ENCODE results near the gene TENM4. TPM values are rescaled to one million over a fixed set of nuclear protein-coding genes. Genes with fewer than 3 reads are reported as not detected.

Gene TENM4
- total RNA-seq, 1 experiment from 2014 or later = 25.0 TPM

- TF ChIP-seq, protein P1, sequence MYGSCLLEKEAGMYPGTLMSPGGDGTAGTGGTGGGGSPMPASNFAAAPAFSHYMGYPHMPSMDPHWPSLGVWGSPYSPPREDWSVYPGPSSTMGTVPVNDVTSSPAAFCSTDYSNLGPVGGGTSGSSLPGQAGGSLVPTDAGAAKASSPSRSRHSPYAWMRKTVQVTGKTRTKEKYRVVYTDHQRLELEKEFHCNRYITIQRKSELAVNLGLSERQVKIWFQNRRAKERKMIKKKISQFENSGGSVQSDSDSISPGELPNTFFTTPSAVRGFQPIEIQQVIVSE (CRISPR knock-in tag; IDR thresholded peaks at IDR 0.05; ENCODE audit: borderline replicate concordance) = no peak
- TF ChIP-seq CBFB (CRISPR knock-in tag; IDR thresholded peaks at IDR 0.05; ENCODE audit: low read depth) = no peak
- no peak for TF ChIP-seq HMGXB4 (CRISPR knock-in tag; IDR thresholded peaks at IDR 0.05)
- TF ChIP-seq ZNF263 (CRISPR knock-in tag; IDR thresholded peaks at IDR 0.05; ENCODE audit: low read depth) = no peak
- H3K9me3 Mint-ChIP-seq = peaks cover 16% of the 10 kb centered on the region
- H3K27ac Mint-ChIP-seq = no peak overlapping the region
- CTCF ChIA-PET = interaction anchor here (0.9 to 12.8 kb wide), 2 partner anchors 74 to 318 kb away, joined by 3 to 396 read pairs; no protein-coding TSS in a partner anchor
- no peaks in the 10 kb centered on the region for H3K4me1 Mint-ChIP-seq
- no peak for ATAC-seq
- H3K4me3 Mint-ChIP-seq = no peak overlapping the region
- no peak for DNase-seq (ENCODE audit: low spot score)
- peaks cover 6% of the 10 kb centered on the region; the same call in 1 of the 2 replicates for H3K27me3 Mint-ChIP-seq (ENCODE audit: low read depth)
- peaks cover 3% of the 10 kb centered on the region for H3K36me3 Mint-ChIP-seq
- POLR2A ChIA-PET = no interaction called here
Measured at GRCh38 chr11:78642979-78643675, 797.7 kb downstream of the TENM4 start.

GRCh38 chr11:78641541-78641940 lies 799.3 kb downstream of the TENM4 start:
- ChIA-PET CTCF (interaction anchor here (2.2 kb wide), 1 partner anchor 74 kb away, joined by 11 read pairs; no protein-coding TSS in a partner anchor), POLR2A (no interaction called here)
- DNase-seq (ENCODE audit: low spot score) (no peak), ATAC-seq (no peak)
- Mint-ChIP-seq H3K4me3 (no peak overlapping the region), H3K27me3 (ENCODE audit: low read depth) (peaks cover 9% of the 10 kb centered on the region; the same call in 1 of the 2 replicates), H3K4me1 (no peaks in the 10 kb centered on the region), H3K9me3 (peaks cover 26% of the 10 kb centered on the region), H3K27ac (no peak overlapping the region), H3K36me3 (peaks cover 9% of the 10 kb centered on the region)
- no peak for TF ChIP-seq TEAD1 (CRISPR knock-in tag; IDR thresholded peaks at IDR 0.05)
- TF ChIP-seq, protein P2, sequence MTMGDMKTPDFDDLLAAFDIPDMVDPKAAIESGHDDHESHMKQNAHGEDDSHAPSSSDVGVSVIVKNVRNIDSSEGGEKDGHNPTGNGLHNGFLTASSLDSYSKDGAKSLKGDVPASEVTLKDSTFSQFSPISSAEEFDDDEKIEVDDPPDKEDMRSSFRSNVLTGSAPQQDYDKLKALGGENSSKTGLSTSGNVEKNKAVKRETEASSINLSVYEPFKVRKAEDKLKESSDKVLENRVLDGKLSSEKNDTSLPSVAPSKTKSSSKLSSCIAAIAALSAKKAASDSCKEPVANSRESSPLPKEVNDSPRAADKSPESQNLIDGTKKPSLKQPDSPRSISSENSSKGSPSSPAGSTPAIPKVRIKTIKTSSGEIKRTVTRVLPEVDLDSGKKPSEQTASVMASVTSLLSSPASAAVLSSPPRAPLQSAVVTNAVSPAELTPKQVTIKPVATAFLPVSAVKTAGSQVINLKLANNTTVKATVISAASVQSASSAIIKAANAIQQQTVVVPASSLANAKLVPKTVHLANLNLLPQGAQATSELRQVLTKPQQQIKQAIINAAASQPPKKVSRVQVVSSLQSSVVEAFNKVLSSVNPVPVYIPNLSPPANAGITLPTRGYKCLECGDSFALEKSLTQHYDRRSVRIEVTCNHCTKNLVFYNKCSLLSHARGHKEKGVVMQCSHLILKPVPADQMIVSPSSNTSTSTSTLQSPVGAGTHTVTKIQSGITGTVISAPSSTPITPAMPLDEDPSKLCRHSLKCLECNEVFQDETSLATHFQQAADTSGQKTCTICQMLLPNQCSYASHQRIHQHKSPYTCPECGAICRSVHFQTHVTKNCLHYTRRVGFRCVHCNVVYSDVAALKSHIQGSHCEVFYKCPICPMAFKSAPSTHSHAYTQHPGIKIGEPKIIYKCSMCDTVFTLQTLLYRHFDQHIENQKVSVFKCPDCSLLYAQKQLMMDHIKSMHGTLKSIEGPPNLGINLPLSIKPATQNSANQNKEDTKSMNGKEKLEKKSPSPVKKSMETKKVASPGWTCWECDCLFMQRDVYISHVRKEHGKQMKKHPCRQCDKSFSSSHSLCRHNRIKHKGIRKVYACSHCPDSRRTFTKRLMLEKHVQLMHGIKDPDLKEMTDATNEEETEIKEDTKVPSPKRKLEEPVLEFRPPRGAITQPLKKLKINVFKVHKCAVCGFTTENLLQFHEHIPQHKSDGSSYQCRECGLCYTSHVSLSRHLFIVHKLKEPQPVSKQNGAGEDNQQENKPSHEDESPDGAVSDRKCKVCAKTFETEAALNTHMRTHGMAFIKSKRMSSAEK (CRISPR knock-in tag; IDR thresholded peaks at IDR 0.05; ENCODE audit: borderline replicate concordance) = no peak
- no peak for TF ChIP-seq KAT7 (CRISPR knock-in tag; IDR thresholded peaks at IDR 0.05; ENCODE audit: borderline replicate concordance)
- no peak for TF ChIP-seq JUN (CRISPR knock-in tag; IDR thresholded peaks at IDR 0.05)
- TF ChIP-seq PRRX2 (CRISPR knock-in tag; IDR thresholded peaks at IDR 0.05) = no peak
- no peak for TF ChIP-seq STAT6 (CRISPR knock-in tag; conservative IDR thresholded peaks at IDR 0.05; ENCODE audit: low read depth)
- TF ChIP-seq ZNF232 (CRISPR knock-in tag; IDR thresholded peaks at IDR 0.05) = no peak
- TF ChIP-seq ZNF671 (CRISPR knock-in tag; IDR thresholded peaks at IDR 0.05) = no peak
- no peak for TF ChIP-seq ZBTB43 (CRISPR knock-in tag; IDR thresholded peaks at IDR 0.05)
- TF ChIP-seq HMGXB4 (CRISPR knock-in tag; IDR thresholded peaks at IDR 0.05) = no peak
- TF ChIP-seq GTF2I (CRISPR knock-in tag; conservative IDR thresholded peaks at IDR 0.05) = no peak
- TF ChIP-seq RELA (CRISPR knock-in tag; IDR thresholded peaks at IDR 0.05; ENCODE audit: borderline replicate concordance) = no peak
- TF ChIP-seq SOX15 (CRISPR knock-in tag; IDR thresholded peaks at IDR 0.05) = no peak
- no peak for TF ChIP-seq GABPB1 (CRISPR knock-in tag; IDR thresholded peaks at IDR 0.05)
- TF ChIP-seq TP53 (CRISPR knock-in tag; IDR thresholded peaks at IDR 0.05) = no peak
- TF ChIP-seq TCF7 (CRISPR knock-in tag; IDR thresholded peaks at IDR 0.05; ENCODE audit: low read depth) = no peak

Measured in WTC11 (cell line).